Muscle of back (tissue), 11 donors: ENCODE results near the gene CENPA. TPM values are rescaled to one million over a fixed set of nuclear protein-coding genes. Genes with fewer than 3 reads are reported as not detected.
A peak's percentile ranks its signal among the peaks of the same experiment; 100 is the strongest.
"Not testable (repeated sequence)": the region's sequence is repeated elsewhere in the genome, so short reads cannot be mapped to it uniquely, and the experiment has no call there.

Experiments
- DNase-seq, 3 donors: peaks; one replicate each; pipeline versions ENCODE4 v3.0.0 to v3.0.0-alpha.2; 2013
- polyA plus RNA-seq, 10 donors: library from polyadenylated mRNA; unstranded; fragments of 120-200 nt; gene quantifications; one replicate each; pipeline ENCODE4 v1.2.1, GENCODE V29; 2013; ENCODE audit not compliant: insufficient read length in 10 of 10

The CENPA gene
- polyA plus RNA-seq, 10 donors: 5.3 to 12.9 (median 6.9) TPM

DNA sequence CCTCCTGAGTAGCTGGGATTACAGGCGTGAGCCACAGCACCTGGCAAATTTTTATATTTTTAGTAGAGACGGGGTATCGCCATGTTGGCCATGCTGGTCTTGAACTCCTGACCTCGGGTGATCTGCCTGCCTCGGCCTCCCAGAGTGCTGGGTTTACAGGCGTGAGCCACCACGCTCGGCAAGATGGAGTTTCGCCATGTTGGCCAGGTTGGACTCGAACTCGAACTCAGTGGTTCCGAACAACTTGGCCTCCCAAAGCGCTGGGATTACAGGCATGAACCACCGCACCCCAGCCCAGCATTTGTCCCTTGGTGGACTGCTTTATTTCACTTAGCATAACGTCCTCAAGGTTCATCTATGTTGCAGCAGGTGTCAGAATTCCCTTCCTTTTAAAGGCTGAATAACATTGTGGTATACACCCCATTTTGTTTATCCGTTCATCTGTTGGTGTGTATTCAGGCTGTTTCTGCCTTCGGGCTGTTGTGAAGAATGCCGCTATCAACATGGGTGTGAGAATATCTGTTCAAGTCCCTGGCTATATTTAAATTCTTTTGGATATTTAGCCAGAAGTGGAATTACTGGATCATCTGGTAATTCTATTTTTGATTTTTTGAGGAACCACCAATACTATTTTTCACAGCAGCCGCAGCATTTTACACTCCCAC, 1.2 kb upstream of the CENPA start:
- DNase-seq: no peak

DNA sequence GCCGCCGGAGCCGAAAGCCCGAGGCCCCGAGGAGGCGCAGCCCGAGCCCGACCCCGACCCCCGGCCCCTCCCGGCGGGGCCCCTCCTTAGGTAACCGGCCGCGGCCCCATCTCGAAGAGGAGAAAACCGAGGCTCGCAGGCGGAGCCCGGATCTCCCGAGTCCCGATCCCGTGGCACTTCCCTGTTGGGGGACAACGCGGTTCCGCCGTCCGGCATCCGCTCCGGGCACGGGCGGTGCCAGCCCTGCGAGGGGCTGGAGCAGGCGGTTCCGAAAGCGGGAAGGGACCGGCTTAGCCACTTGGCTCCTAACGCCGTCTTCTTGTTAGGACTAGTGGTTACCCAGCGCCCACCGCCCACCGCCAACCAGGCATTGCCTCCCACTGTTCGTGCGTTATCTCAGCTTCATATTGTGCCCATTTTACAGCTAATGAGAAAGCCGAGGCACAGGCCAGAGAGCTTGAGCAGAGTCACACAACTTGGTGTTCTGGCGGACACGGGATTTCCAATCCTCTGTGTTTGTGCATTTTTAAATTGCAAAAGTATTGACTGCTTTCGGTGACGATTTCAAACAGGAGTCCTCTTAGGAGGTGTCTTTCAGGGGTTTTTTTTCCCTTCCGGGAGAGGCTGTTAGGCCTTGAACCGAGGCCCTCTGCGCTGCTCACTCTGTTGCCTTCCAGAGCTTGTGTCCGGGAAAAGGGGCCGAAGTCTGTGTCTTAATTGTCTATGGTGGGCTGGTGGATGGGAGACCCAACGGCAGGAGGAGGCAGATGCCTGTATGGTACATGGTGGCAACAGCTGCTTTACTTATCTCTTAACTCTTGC, 562 bp downstream of the CENPA start:
- peak in 1 of 3 donors; percentile 22 for DNase-seq

DNA sequence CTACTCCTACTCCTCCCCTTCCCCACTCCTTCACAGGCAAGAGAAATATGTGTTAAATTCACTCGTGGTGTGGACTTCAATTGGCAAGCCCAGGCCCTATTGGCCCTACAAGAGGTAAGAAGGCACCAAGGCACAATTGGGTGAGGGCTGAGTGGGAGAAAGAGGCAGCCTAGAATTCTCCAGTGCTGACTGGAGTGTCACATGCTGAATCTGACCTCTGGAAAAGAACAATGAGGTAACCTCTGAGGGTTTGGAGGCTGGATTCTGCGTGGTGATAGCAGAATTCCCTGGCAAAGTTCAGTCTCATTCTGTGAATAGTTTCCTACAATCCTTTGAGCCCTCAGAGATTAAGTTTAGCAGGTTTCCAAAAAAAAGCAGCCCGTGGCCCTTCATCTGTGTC, 6.9 kb downstream of the CENPA start:
- DNase-seq: no peak

DNA sequence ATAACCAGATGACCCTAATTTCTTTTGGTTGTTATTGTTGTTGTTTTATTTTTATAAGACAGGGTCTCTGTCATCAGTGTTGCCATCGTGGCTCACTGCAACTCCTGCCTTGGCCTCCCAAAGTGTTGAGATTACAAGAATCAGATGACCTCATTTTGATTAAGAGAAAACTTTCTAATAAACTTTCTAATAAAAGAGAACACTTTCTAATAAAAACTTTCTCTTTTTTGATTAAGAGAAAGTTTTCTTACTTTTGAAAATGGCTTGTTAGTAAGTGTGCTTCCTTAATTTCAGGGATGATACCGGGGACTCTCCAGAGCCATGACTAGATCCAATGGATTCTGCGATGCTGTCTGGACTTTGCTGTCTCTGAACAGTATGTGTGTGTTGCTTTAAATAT, 7.7 kb downstream of the CENPA start:
- no peak for DNase-seq

DNA sequence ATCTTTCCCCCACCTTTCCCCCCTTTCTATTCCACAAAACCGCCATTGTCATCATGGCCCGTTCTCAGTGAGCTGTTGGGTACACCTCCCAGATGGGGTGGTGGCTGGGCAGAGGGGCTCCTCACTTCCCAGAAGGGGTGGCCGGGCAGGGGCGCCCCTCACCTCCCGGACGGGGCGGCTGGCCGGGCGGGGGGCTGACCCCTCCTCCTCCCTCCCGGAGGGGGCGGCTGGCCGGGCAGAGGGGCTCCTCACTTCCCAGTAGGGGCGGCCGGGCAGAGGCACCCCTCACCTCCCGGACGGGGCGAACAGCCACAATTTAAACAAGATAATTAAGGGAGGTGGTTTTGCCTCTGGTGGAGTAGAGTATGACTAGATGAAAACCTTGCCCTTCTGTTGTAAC, 9.3 kb downstream of the CENPA start:
- DNase-seq: not testable (repeated sequence)

DNA sequence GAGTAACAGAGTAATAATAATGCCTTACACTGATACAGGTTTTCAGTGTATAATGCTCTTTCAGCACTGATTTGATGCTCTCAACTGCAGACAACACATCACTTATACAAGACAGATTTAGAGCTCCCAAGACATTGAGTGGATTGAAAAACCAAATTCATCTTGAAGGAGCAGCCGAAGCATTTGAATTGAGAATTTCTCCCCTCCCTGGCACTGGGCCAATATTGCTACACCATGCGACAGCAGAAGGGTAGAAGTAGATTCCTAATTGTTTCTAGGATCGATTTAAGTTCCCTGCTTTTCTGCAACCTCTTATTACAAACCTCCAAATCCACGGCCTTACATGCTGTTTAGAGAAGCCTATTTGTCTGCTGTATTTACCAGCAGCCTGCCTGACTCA, 15.5 kb downstream of the CENPA start:
- DNase-seq: no peak

DNA sequence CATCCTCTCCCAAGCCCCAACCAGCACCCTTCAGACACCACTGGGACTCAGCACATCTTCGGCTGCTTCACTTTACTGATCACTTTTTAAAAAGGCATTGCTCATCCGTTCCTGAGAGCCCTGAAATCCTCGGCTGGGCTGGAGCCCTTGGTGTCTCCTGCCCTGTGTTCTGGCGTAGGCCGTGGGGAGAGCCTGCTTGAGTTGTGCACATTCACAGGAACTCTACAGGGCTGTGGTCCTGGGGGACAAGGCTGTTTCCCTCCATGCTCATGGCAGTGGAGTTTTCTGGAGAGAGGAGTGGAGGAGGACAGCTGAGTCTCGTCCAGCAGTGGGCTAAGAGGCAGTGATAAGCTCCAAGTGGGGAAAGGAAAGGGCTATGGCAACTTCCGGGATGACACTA, 15.9 kb downstream of the CENPA start:
- DNase-seq: no peak

DNA sequence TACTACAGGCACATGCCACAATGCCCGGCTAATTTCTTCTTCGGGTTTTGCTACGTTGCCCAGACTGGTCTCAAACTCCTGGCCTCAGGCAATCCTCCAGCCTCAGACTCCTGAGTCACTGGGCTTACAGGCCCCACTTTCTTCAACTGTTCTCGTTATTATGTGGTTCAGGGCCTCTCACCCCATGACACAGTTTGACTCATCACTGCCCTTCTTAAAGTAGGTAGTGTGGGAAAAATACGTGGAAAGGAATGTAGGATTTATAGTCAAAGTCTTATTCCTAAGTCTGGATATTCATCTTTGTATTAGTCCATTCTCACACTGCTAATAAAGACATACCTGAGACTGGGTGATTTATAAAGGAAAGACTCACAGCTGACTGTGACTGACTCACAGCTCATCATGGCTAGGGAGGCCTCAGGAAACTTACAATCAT, 19.4 kb downstream of the CENPA start:
- peak in 1 of 3 donors; percentile 26 for DNase-seq

DNA sequence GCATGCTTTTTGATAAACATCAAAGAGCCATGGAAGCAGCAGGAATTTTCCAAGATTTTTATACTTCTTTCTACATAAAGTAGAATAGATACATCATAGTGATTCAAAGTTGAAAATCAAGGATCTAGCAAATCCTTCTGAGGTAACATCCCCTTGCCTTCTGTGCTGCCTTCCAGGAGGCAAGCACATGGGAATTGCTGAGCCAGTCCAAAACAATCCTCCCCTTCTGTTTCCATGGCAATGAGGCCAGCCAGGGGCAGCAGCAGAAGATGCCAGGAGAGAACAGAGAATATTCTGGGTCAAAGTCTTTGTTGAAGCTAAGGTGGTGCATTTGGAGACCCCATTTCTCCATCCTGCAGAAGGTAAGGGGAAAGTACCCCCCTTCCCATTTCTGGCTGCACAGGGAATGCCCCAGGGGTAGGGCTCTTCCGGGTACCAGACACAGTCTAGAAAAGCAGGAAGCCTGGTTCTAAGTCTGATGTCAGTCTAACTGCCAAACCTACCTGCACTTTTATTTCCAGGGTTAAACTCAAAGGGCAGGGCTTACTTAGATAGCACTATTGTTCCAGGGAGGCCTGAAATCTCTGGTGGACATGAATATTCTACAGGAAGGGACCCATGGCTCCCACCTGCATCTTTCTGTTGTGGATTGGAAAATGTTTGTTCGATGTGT, 22.1 kb downstream of the CENPA start:
- DNase-seq: no peak

DNA sequence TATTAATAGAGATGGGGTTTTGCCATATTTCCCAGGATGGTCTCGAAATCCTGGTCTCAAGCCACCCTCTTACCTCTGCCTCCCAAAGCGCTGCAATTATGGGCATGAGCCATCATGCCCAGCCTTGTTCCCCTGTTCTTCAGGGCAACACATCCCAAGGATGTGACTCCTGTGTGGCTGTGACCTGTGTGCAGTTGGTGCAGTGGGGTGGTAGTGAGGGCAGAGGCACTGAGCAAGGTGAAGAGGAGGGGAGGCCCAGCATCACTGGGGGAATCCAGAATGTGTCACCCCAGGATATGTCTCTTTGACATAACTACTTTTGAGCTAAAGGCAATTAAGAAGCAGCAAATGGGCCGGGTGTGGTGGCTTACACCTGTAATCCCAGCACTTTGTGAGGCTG, 23.4 kb downstream of the CENPA start:
- DNase-seq: no peak

DNA sequence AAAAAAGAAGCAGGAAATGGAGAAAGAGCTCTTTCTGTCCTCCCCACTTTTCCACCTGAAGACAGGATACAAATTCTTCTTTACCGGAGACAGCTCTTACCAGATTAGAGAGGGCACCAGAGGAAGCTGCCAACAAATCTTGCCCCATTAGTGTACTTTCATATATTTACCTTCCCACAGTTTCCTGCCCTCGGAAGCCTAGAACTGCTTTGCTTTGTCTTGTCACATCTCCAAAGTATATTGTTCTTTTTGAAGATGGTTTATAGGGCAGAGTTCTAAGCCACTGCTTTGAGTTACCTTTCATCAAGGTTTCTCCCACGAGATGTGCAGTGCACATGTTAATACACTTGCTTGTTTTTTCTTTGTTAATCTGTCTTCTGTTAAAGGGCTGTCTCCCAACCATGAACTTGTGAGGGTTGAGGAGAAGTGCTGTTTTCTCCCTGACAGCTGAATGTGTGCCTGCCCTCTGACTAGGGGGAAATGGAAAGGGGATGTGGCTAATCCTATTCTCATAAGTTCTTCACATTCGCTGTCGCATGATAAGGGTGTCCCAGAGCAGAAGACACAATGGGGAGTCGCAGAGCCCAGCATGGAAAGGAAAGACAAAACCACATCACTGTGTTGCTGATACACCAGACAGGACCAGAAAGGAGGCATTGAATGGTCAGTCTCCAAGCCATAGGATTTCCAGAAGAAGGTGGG, 24.2 kb downstream of the CENPA start:
- DNase-seq: peak in 2 of 3 donors; percentile 19 to 22

DNA sequence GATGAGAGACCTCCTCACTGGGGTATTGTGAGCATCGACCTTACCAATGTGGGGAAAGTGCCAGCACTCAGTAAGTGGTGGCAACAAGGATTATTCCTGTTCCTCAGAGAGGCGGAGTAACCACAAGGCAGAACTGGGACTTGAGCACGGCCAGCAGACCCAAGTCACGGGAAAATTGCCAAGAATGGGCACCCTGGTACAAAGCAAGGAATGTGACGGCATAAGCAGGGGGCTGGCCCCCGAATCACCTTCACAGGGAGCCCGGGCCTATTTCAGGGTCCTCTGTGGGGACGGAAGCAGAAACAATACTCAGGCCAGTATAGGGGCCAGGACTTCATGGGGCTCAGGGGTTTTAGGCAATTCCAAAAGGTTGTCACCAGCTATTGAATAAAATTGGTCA, 25.4 kb downstream of the CENPA start:
- DNase-seq: no peak

DNA sequence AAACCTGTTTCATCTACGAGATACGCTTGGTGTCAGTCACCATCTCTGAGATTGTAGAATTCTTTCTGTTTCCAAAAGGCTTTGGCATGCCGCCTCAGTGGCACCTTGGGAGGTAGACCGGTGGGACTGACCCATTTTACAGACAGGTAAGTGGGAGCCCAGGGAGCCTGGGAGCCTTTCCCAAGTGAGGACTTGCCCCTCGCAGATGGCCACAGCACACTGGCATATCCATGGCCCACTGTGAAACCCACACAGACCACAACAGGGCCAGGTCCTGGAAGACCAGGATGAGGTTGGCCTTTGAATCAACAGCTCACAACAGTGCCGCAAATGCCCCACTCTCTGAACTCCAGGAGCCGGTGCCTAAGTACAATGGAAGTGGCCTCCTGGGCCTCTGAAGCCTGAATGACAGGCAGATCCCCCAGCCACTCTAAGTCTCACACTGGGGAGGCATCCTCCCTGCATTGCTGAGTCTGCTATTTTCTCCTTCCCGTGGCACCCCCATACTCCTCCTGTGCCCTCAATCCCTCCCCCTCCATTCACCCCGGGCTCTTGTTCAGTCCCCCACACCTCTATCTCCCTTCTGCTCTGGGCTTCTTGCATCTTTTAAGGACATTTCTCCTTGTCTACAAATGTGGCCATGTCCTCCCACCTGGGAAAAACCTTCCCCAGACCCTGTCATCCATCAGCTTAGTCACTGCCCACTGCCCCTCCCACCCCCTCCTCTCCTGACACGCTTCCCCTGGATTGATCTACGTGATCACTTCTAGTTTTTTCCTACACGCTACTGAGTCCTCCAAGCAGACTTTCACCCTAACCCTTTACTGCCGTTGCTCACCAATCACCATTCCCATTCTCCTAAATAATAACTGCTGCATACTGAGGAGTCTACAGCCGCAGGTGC, 26.2 kb downstream of the CENPA start:
- no peak for DNase-seq

DNA sequence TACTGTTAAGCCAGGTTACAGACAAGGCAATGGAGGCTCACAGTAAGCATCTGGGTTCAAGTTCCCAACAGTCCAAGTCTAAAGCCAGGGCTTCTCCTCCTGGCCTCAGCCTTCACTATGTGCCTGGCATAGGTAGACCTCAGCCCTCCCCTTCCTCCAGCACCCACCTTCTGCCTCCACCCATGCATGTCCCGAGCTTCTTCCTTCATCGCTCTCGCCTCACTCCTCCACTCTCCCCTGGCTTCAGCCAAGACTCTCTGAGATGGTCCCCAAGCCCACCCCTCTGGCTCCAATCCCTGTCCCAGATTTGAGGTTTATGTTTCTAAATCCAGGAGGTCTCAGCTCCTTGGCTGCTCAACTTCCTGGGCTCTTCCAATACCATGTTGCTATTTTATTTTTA, 26.9 kb downstream of the CENPA start:
- DNase-seq: no peak

DNA sequence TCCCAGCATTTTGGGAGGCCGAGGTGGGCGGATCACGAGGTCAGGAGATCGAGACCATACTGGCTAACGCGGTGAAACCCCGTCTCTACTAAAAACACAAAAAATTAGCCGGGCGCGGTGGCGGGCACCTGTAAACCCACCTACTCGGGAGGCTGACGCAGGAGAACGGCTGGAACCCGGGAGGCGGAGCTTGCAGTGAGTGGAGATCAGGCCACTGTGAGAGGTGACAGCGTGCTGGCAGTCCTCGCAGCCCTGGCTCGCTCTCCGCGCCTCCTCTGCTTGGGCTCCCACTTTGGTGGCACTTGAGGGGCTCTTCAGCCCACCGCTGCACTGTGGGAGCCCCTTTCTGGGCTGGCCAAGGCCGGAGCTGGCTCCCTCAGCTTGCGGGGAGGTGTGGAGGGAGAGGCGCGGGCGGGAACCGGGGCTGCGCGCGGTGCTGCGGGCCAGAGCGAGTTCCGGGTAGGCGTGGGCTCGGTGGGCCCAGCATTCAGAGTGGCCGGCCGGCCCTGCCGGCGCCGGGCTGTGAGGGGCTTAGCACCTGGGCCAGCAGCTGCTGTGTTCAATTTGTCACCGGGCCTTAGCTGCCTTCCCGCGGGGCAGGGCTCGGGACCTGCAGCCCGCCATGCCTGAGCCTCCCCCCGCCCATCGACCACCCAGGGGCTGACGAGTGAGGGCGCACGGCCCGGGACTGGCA, 28.4 kb downstream of the CENPA start:
- DNase-seq: not testable (repeated sequence)

DNA sequence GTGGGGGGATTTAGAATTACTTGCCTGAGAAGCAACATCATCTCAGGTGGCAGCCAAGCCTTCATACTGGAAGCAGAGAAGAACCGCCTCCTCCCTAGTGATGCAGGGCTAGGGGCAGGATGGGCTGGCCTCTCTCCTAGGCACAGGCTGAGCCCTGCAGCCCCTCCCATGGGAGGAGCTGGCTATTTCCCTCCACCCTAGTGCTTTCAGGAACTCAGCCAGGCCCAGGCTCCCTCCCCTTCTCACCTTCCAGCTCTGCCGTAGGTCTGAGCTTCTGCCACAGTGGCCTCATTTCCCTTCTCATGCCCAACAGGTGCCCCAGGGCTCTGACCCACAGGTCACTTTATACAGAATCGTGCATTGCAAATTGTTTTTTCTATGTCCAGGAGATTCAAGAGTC, 31.0 kb downstream of the CENPA start:
- no peak for DNase-seq

DNA sequence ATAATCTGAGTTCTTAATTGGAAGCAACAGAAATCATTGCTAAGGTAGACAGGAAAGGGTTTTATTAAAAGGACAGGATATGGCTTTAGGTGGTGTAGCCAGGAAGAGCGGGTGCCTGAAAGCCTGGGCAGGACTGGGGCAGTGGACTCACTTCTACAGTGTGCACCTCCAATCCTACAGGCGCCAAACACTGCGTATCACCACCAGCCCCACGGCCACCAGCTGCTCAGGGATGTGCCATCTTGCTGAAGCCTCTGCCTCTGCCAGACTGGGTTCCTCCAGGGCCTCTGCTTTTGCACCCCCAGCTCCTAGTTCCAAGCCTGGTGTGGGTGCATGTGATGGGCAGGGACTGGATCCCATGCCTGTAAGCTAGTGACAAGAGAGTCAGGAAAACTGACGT, 32.4 kb downstream of the CENPA start:
- DNase-seq: no peak

DNA sequence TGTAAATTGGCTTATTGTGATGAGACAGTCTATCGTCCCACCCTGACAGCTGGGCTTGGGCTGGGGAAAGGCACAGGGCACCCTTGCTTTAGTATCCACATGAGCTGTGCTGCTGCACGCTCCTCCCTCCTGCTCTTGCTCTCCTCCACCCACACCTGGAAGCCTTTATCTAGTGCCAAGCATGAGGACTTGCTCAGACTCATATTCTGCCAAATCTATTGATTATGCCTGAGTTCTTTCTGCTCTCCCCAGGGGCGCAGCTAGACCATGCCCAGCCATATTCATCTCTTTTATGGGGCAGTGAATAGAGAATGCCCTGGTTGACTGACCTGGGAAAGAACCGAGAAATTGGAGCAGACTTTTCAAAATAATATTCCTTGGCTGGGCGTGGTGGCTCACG, 33.1 kb downstream of the CENPA start:
- no peak for DNase-seq

DNA sequence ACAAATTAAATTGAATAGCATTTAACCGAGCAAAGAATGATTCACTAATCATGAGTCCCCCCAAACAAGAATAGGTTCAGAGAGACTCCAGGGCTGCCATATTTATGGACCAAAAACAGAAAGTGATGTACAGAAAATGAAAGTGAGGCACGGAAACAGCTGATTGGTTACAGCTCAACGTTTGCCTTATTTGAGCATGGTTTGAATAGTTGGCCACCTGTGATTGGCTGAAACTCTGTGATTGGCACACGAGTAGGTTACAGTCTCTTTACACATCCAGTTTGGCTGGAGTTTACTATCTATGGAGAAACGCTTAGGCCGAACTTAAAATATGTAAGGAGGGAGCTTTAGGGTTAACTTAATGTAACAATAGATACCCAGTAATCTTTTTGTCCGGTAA, 35.1 kb downstream of the CENPA start:
- no peak for DNase-seq

DNA sequence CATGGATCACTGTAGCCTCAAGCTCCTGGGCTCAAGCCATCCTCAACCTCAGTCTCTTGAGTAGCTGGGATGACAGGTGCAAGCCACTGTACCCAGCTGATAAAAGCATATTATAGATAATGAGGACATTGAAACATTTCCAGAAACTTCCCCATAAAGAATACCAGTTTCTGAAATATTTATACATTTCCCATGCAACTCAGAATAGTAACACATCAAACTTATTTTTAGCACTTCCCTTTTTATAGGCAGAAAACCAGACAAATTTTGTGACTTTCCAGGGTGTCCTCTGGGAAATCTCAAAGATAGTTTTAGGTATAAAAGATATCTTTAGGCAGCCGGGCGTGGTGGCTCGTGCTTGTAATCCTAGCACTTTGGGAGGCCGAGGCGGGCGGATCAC, 37.0 kb downstream of the CENPA start:
- no peak for DNase-seq
